AG09319 (cell line): ENCODE results near the gene TKFC.
A peak's percentile ranks its signal among the peaks of the same experiment; 100 is the strongest.

Source experiments
- DNase-seq: peaks from one replicate; pipeline ENCODE4 v3.0.0-alpha.2; 2010; ENCODE audit warnings: low read depth; ENCODE audit errors: extremely low read depth
- TF ChIP-seq, protein P1 (sequence below): IDR thresholded peaks from 2 replicates; pipeline ENCODE4 v1.5.1; 2011; ENCODE audit warnings: low read depth, mild to moderate bottlenecking, inconsistent platforms, low read length, moderate library complexity

TKFC gene

DNA sequence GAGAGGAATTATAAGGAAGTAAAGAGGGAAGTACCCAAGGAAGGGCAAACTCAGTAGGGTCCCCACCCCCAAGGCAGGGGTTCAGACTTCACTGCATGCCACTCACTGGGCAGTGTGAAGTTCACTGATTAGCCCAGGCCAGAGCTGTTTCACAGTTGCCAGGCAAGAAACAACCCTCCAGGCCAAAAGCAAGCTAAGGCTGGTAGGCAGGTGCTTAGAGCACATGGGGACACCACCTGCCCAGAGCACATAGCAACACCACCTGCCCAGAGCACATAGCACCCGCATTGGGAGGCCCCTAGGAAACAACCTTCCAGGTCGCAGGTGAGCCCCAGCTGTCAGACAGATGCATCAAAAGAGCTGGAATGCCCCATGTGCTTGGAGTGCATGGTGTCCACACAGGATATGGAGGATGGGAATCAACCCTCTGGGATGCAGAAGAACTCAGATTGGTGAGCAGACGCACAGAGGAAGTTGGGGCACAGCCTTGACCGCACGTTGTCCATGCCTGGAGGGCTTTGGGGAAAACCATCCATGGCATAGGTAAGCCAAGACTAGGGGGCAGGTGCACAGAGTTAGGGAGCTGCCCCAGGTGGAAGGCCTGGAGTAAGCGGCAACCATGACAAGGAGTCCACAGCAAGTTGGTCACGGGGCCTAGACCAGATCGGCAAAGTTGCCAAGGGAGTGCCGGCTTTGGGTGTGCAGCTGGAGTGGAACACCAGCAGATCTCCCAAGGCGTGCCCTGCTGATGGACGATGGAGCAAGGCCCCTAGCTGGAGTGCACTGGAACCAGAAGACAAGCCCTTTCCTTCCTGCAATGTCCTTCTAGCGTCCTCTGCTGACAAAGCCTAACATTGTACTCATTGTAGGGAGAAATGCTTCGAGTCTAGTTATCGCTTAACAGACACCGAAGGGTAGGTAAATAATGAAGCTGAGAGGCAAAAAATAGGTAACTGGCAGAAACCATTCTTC, 51.5 kb downstream of the TKFC start:
- TF ChIP-seq, protein P1, sequence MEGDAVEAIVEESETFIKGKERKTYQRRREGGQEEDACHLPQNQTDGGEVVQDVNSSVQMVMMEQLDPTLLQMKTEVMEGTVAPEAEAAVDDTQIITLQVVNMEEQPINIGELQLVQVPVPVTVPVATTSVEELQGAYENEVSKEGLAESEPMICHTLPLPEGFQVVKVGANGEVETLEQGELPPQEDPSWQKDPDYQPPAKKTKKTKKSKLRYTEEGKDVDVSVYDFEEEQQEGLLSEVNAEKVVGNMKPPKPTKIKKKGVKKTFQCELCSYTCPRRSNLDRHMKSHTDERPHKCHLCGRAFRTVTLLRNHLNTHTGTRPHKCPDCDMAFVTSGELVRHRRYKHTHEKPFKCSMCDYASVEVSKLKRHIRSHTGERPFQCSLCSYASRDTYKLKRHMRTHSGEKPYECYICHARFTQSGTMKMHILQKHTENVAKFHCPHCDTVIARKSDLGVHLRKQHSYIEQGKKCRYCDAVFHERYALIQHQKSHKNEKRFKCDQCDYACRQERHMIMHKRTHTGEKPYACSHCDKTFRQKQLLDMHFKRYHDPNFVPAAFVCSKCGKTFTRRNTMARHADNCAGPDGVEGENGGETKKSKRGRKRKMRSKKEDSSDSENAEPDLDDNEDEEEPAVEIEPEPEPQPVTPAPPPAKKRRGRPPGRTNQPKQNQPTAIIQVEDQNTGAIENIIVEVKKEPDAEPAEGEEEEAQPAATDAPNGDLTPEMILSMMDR, result peak; percentile 53
- DNase-seq, result no peak

DNA sequence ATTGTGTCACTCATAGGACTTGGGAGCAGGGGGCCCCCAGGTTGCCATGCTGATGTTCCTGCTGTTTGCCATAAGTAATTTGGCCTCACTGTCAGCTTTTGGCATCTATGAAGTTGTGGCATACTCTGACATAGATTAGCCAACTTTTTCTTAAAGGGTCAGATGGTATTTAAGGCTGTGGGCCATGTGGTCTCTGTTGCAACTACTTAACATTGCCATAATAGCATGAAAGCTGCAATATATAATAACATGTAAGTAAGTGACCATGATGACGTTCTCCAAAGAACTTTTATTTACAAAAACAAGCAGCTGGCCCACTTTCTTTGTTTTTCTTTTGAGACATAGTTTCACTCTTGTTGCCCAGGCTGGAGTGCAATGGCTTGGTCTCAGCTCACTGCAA, 57.1 kb downstream of the TKFC start:
- TF ChIP-seq, protein P1, result no peak
- no peak for DNase-seq

DNA sequence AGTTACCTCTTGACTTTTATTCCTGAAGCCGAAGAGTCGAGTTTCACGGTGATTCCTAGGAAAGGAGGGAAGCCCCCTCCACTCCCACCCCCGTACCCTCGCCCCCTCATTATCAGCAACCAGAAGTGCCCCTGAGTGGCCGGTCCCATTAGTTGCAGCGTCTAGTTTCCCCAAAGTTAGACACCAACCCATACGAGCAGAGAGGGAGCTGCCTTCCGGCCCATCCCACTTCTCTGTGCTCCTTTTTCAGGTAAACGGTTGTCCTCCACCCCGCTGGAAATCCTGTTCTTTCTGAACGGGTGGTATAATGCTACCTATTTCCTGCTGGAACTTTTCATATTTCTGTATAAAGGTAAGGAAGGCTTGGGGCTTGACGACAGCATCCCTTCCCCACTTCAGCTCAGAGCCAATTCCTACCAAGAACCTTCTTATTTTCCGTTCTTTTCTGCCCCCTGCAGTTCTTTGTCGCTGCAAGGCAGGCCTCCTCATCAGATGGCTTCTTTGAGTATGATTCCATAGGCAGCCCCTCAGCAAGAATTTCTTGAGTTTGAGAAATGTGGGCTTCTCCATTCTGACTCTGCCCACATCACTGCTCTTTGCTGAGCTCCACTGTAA, 60.1 kb downstream of the TKFC start:
- no peak for DNase-seq
- TF ChIP-seq, protein P1, result peak; percentile 31
